Pancreas (tissue), 10 donors: ENCODE measurements around the gene RBMX. TPM values are rescaled to one million over a fixed set of nuclear protein-coding genes. Genes with fewer than 3 reads are reported as not detected.
"Not testable (repeated sequence)": the region's sequence is repeated elsewhere in the genome, so short reads cannot be mapped to it uniquely, and the experiment has no call there.

ENCODE experiments used
- ATAC-seq, 4 donors: fragments of 200-7000 bp; cut with Tn5 transposase; one replicate each; pipeline versions ENCODE4 v1.8.0 to v1.9.1; 2020; ENCODE audit warnings: mild to moderate bottlenecking in 4 of 4, moderate library complexity in 4 of 4
- DNase-seq, 6 donors: peaks; one replicate each; pipeline ENCODE4 v3.0.0-alpha.2; 2020
- FAIRE-seq: peaks from 2 replicates; lab custom pipeline; 2012; peaks lifted over from hg19 to GRCh38; lab: Jason Lieb, UNC
- H3K27ac ChIP-seq, 4 donors: fragments of 200-600 bp; sonication (generic); 1 replicate in 3 of 4; 2 replicates in 1 of 4; pipeline versions ENCODE4 v1.5.0 to v1.8.0; 2020
- H3K27me3 ChIP-seq, 4 donors: fragments of 200-600 bp; one replicate each; pipeline ENCODE4 v1.8.0; 2021
- H3K36me3 ChIP-seq, 3 donors: fragments of 200-600 bp; sonication (generic) in 1 of 3; one replicate each; pipeline versions ENCODE4 v1.5.0 to v1.8.0; 2020 to 2021
- H3K4me1 ChIP-seq, 3 donors: fragments of 200-600 bp; one replicate each; pipeline ENCODE4 v1.8.0; 2021
- H3K4me3 ChIP-seq, 4 donors: fragments of 200-600 bp; sonication (generic) in 2 of 4; one replicate each; pipeline versions ENCODE4 v1.5.0 to v1.8.0; 2020 to 2021
- H3K9me3 ChIP-seq, 4 donors: fragments of 200-600 bp; one replicate each; pipeline ENCODE4 v1.8.0; 2021
- CTCF ChIP-seq, 4 donors: fragments of 200-600 bp; sonication (generic) in 3 of 4; IDR thresholded peaks; one replicate each; pipeline versions ENCODE4 v1.5.0 to v1.8.0; 2021; ENCODE audit warnings: antibody characterized with exemption in 4 of 4
- WGBS, 2 donors: extraction: QIAGEN DNeasy Blood & Tissue Kit; methylation state at CpG; one replicate each; pipeline ENCODE4 v1.1.7; 2013; 5-methylcytosine and 5-hydroxymethylcytosine counted together
- intact Hi-C, 3 donors: fragments of 100-400 bp; cut with DNase I; formaldehyde crosslinking; loops; one replicate each; pipeline versions ENCODE4 v1.11.1 to v1.14.2; 2022
- polyA plus RNA-seq, 2 donors: library from polyadenylated mRNA; stranded (reverse); fragments of 200-250 nt; gene quantifications; one replicate each; pipeline ENCODE4 v1.2.3, GENCODE V29; 2013
- total RNA-seq, 6 donors: library from RNA; stranded (reverse); fragmentation: NEBNext Ultra II Directional in 4 of 6; extraction: Animal tissue kit (Norgen Biotek cat#: 25700) in 4 of 6; gene quantifications; one replicate each; pipeline versions ENCODE4 v1.2.1 to v1.2.4, GENCODE V29; 2021 to 2023
- donor health status: healthy with polysubstance abuse.
- donor health status: DM: no; HTN: no; CAD: no; lungs with moderate emphysema.
- donor health status: DM: no; HTN: no; CAD: no.
- donor health status: control.
- donor health status: control.
- donor health status: Bipolar disorder and iron deficiency.
- donor health status: DM: yes; HTN: yes; CAD: no.
- donor health status: DM: no; HTN: no; CAD: no.
- donor health status: DM: no; HTN: no; CAD: no.
- donor health status: DM: yes; HTN: yes; CAD: no.

RBMX gene
- total and polyA plus RNA-seq, 8 donors: 45.3 to 129 (median 81.8) TPM

GRCh38 chrX:136906921-136907510 lies 26.5 kb upstream of the RBMX start:
- intact Hi-C loops: no loop called here
- Histone ChIP-seq H3K9me3 (no peaks in the 10 kb centered on the region), H3K4me3 (no peak overlapping the region), H3K36me3 (no peaks in the 10 kb centered on the region), H3K4me1 (no peaks in the 10 kb centered on the region), H3K27me3 (no peaks in the 10 kb centered on the region), H3K27ac (no peak overlapping the region)
- 67 to 70% methylated on average over 14 of the region's 14 CpGs for WGBS, 2 donors
- TF ChIP-seq CTCF (IDR thresholded peaks at IDR 0.05): no peak
- DNase-seq: peak in 1 of 6 donors; percentile 21
- FAIRE-seq: no peak
- ATAC-seq: no peak

GRCh38 chrX:136904067-136904466 lies 23.5 kb upstream of the RBMX start:
- H3K27ac ChIP-seq, H3K36me3 ChIP-seq, H3K27me3 ChIP-seq, H3K9me3 ChIP-seq, H3K4me1 ChIP-seq, intact Hi-C loops, ATAC-seq, H3K4me3 ChIP-seq, DNase-seq, FAIRE-seq: not testable (repeated sequence)
- WGBS, 2 donors: 80 to 95% methylated on average over 4 of the region's 4 CpGs

GRCh38 chrX:136900071-136900470 lies 19.5 kb upstream of the RBMX start:
- H3K36me3 ChIP-seq, DNase-seq, H3K4me3 ChIP-seq, ATAC-seq, intact Hi-C loops, H3K27ac ChIP-seq, H3K9me3 ChIP-seq, H3K4me1 ChIP-seq, H3K27me3 ChIP-seq, FAIRE-seq: not testable (repeated sequence)
- WGBS, 2 donors: 87 to 90% methylated on average over 10 of the region's 10 CpGs

GRCh38 chrX:136899221-136899620 lies 18.7 kb upstream of the RBMX start:
- DNase-seq (no peak), ATAC-seq (no peak), FAIRE-seq (no peak)
- TF ChIP-seq CTCF (IDR thresholded peaks at IDR 0.05): no peak
- Histone ChIP-seq H3K4me1 (no peaks in the 10 kb centered on the region), H3K27ac (no peak overlapping the region), H3K9me3 (no peaks in the 10 kb centered on the region), H3K27me3 (no peaks in the 10 kb centered on the region), H3K36me3 (no peaks in the 10 kb centered on the region), H3K4me3 (no peak overlapping the region)
- intact Hi-C loops: no loop called here
- 64 to 73% methylated on average over 1 of the region's 1 CpG for WGBS, 2 donors

DNA sequence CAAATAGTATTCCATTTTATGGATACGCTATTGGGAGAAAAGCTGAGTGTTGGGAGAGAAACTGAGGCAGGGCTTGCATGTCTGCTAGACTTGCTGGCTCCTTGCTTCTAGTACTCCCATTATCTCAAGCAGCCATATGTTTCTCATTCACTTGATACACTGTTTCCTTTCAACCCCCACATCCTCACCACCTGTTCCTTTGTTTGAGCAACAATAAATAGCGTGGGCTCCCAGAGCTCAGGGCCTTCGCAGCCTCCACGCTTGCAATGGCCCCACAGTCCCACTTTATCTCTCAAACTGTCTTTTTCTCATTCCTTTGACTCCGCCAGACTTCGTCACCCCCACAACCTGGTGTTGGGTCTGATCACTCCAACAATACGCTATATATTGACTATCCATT lies 18.2 kb upstream of the RBMX start:
- H3K27ac ChIP-seq, intact Hi-C loops, H3K27me3 ChIP-seq, H3K4me1 ChIP-seq, H3K4me3 ChIP-seq, FAIRE-seq, H3K36me3 ChIP-seq, DNase-seq, H3K9me3 ChIP-seq, ATAC-seq: not testable (repeated sequence)
- 80 to 89% methylated on average over 7 of the region's 7 CpGs for WGBS, 2 donors

DNA sequence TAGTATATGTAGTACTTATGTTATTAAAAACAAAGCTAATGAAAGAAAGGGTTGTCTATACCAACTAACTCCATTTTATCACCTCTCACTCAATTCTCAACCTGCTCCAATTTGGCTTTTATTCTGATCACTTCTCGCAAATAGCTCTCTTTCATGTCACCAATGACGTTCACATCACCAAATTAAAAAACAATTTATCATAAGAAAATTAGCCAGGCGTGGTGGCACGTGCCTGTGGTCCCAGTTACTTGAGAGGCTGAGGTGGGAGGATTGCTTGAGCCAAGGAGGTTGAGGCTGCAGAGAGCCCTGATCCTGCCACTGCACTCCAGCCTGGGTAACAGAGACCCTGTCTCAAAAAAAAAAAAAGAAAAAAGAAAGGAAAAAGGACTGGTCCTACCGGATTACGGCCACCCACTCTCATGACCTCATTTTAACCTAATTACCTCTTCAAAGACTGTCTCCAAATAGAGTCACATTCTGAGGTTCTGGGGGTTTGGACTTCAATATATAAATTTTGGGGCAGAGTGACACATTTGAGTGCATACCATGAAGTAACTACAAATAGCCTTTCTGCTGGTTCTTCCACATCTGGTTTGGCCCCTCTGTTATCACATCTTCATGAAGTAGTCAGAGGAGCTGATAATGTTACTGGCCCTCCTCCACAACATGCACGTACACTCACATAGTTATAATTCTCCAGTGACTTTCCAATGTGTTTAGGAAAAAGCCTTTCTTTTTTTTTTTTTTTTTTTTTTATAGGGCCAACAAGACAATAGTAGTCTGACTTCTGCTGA lies 15.8 kb upstream of the RBMX start:
- FAIRE-seq: no peak
- 62 to 68% methylated on average over 7 of the region's 7 CpGs for WGBS, 2 donors
- H3K9me3 ChIP-seq: no peaks in the 10 kb centered on the region
- intact Hi-C loops: no loop called here
- no peak overlapping the region for H3K4me3 ChIP-seq
- H3K27me3 ChIP-seq: no peaks in the 10 kb centered on the region
- TF ChIP-seq CTCF (IDR thresholded peaks at IDR 0.05): no peak
- H3K27ac ChIP-seq: no peak overlapping the region
- DNase-seq: no peak
- H3K36me3 ChIP-seq: no peaks in the 10 kb centered on the region
- H3K4me1 ChIP-seq: no peaks in the 10 kb centered on the region
- no peak for ATAC-seq
